ENCODE results near the gene ZNF708.
"Not testable (repeated sequence)": the region's sequence is repeated elsewhere in the genome, so short reads cannot be mapped to it uniquely, and the experiment has no call there.

DNA sequence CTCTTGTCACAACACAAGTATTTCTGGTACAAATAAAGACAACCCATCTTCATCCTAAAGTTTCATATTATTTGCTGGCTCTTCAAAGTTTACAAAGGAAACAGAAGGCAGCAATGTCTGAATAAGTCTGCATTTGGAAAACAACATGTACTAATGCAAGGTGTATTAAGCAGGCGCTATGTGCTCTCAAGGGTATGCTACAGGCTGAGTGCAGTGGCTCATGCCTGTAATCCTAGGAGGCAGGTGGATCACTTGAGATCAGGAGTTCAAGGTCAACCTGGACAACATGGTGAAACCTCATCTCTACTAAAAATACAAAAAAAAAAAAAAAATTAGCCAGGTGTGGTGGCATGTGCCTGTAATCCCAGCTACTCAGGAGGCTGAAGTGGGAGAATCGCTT lies 16.4 kb downstream of the ZNF708 start:
- TF ChIP-seq, protein P1, sequence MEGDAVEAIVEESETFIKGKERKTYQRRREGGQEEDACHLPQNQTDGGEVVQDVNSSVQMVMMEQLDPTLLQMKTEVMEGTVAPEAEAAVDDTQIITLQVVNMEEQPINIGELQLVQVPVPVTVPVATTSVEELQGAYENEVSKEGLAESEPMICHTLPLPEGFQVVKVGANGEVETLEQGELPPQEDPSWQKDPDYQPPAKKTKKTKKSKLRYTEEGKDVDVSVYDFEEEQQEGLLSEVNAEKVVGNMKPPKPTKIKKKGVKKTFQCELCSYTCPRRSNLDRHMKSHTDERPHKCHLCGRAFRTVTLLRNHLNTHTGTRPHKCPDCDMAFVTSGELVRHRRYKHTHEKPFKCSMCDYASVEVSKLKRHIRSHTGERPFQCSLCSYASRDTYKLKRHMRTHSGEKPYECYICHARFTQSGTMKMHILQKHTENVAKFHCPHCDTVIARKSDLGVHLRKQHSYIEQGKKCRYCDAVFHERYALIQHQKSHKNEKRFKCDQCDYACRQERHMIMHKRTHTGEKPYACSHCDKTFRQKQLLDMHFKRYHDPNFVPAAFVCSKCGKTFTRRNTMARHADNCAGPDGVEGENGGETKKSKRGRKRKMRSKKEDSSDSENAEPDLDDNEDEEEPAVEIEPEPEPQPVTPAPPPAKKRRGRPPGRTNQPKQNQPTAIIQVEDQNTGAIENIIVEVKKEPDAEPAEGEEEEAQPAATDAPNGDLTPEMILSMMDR (IDR thresholded peaks at IDR 0.05; ENCODE audit: low read depth, low read length), result not testable (repeated sequence)
- not testable (repeated sequence) for TF ChIP-seq EZH2phosphoT487 (IDR thresholded peaks at IDR 0.05; ENCODE audit: low read depth)
